ENCODE measurements around the gene FAM20B. TPM values are rescaled to one million over a fixed set of nuclear protein-coding genes. Genes with fewer than 3 reads are reported as not detected.

Gene FAM20B
- total RNA-seq, 1 experiment from 2014 or later = 66.6 TPM

GRCh38 chr1:179104611-179105250 is 79.0 kb downstream of the FAM20B start:
- Mint-ChIP-seq H3K9me3 (ENCODE audit: low read depth, unreplicated experiment) (no peaks in the 10 kb centered on the region), H3K27me3 (ENCODE audit: unreplicated experiment) (no peaks in the 10 kb centered on the region), H3K27ac (ENCODE audit: unreplicated experiment) (no peak overlapping the region), H3K4me1 (ENCODE audit: low read depth, unreplicated experiment) (no peaks in the 10 kb centered on the region), H3K4me3 (ENCODE audit: low read depth, unreplicated experiment) (no peak overlapping the region), H3K36me3 (ENCODE audit: insufficient read depth, unreplicated experiment) (peaks cover 38% of the 10 kb centered on the region)
- intact Hi-C loops (cut with micrococcal nuclease; ENCODE audit: unreplicated experiment) = no loop called here
- no TSS peak for BruUV-seq (replicated peaks)
- CTCF ChIA-PET = interaction anchor here (0.8 kb wide), 1 partner anchor 23 kb away, joined by 4 read pairs; the partner anchor contains the start of gene TOR3A
- no peak for DNase-seq
- TF ChIP-seq, protein P1, sequence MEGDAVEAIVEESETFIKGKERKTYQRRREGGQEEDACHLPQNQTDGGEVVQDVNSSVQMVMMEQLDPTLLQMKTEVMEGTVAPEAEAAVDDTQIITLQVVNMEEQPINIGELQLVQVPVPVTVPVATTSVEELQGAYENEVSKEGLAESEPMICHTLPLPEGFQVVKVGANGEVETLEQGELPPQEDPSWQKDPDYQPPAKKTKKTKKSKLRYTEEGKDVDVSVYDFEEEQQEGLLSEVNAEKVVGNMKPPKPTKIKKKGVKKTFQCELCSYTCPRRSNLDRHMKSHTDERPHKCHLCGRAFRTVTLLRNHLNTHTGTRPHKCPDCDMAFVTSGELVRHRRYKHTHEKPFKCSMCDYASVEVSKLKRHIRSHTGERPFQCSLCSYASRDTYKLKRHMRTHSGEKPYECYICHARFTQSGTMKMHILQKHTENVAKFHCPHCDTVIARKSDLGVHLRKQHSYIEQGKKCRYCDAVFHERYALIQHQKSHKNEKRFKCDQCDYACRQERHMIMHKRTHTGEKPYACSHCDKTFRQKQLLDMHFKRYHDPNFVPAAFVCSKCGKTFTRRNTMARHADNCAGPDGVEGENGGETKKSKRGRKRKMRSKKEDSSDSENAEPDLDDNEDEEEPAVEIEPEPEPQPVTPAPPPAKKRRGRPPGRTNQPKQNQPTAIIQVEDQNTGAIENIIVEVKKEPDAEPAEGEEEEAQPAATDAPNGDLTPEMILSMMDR (IDR thresholded peaks at IDR 0.05; ENCODE audit: unreplicated experiment) = no peak

DNA sequence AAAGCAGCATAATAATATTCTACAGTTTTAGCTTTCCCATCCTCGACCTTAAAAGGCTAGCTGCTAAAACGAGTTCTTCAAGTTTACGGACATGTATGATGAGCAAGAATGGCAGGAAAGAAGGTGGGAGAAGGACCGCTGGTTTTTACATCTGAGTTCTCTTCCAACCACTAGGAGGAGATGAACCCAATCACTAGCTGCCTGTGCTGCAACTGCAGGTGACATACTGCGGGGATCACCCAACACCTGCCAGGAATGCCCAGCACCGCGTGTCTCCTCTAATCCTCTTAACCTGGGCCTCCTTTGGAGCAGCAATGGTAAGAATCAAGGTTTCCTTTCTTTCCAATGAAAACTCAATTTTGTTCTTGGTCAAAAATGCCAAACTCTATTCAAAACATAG is 79.7 kb downstream of the FAM20B start:
- H3K4me3 Mint-ChIP-seq (ENCODE audit: low read depth, unreplicated experiment) = no peak overlapping the region
- CTCF ChIA-PET = interaction anchor here (0.8 to 1.2 kb wide), 4 partner anchors 23 to 850 kb away, joined by 3 to 4 read pairs (median 3); partner anchors contain the start of gene TOR3A
- TF ChIP-seq, protein P1 (IDR thresholded peaks at IDR 0.05; ENCODE audit: unreplicated experiment) = peak; percentile 51
- peaks cover 45% of the 10 kb centered on the region for H3K36me3 Mint-ChIP-seq (ENCODE audit: insufficient read depth, unreplicated experiment)
- DNase-seq = no peak
- intact Hi-C loops (cut with micrococcal nuclease; ENCODE audit: unreplicated experiment) = no loop called here
- BruUV-seq (replicated peaks) = no TSS peak
- H3K27me3 Mint-ChIP-seq (ENCODE audit: unreplicated experiment) = no peaks in the 10 kb centered on the region
- H3K4me1 Mint-ChIP-seq (ENCODE audit: low read depth, unreplicated experiment) = no peaks in the 10 kb centered on the region
- no peaks in the 10 kb centered on the region for H3K9me3 Mint-ChIP-seq (ENCODE audit: low read depth, unreplicated experiment)
- H3K27ac Mint-ChIP-seq (ENCODE audit: unreplicated experiment) = no peak overlapping the region

GRCh38 chr1:179107706-179108629 is 82.3 kb downstream of the FAM20B start:
- CTCF ChIA-PET = no interaction called here
- Mint-ChIP-seq H3K36me3 (ENCODE audit: insufficient read depth, unreplicated experiment) (peaks cover 44% of the 10 kb centered on the region), H3K27me3 (ENCODE audit: unreplicated experiment) (no peaks in the 10 kb centered on the region), H3K4me1 (ENCODE audit: low read depth, unreplicated experiment) (no peaks in the 10 kb centered on the region), H3K27ac (ENCODE audit: unreplicated experiment) (peak overlapping the region; percentile 10), H3K9me3 (ENCODE audit: low read depth, unreplicated experiment) (no peaks in the 10 kb centered on the region), H3K4me3 (ENCODE audit: low read depth, unreplicated experiment) (no peak overlapping the region)
- intact Hi-C loops (cut with micrococcal nuclease; ENCODE audit: unreplicated experiment) = no loop called here
- BruUV-seq (replicated peaks) = no TSS peak
- no peak for DNase-seq
- TF ChIP-seq, protein P1 (IDR thresholded peaks at IDR 0.05; ENCODE audit: unreplicated experiment) = no peak

DNA sequence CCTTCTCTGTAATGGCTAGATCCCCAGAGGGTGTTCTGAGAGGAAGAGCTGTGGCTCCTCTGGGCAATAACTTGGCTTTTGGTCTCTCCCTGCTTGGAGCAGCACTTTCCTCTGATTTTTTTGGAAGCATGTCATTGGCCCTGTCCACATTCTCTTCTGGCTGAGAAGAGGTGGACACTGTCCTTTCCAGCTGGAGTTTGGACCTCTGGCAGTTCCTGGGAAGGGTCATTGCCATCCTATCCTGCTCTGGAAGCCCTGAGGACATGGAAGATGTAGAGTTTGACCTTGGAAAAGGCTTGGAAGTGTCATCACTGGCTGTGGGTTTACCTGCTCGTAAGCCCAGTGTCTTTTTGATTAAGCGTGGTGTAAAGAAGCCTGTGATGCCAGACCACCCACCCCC is 83.0 kb downstream of the FAM20B start:
- Mint-ChIP-seq H3K27ac (ENCODE audit: unreplicated experiment) (no peak overlapping the region), H3K4me3 (ENCODE audit: low read depth, unreplicated experiment) (no peak overlapping the region), H3K27me3 (ENCODE audit: unreplicated experiment) (no peaks in the 10 kb centered on the region), H3K9me3 (ENCODE audit: low read depth, unreplicated experiment) (no peaks in the 10 kb centered on the region), H3K36me3 (ENCODE audit: insufficient read depth, unreplicated experiment) (peaks cover 50% of the 10 kb centered on the region), H3K4me1 (ENCODE audit: low read depth, unreplicated experiment) (no peaks in the 10 kb centered on the region)
- TF ChIP-seq, protein P1 (IDR thresholded peaks at IDR 0.05; ENCODE audit: unreplicated experiment) = no peak
- DNase-seq = no peak
- no TSS peak for BruUV-seq (replicated peaks)
- intact Hi-C loops (cut with micrococcal nuclease; ENCODE audit: unreplicated experiment) = no loop called here
- CTCF ChIA-PET = no interaction called here

Data from Calu3 (cell line).